NCI-H2227 treated with DMSO at 0.1 percent for 48 hours (cell line): ENCODE results near the gene AUTS2.

Source experiments
- DNase-seq: peaks from one replicate; lab custom pipeline; 2025; lab: John Stamatoyannopoulos, UW

The AUTS2 gene

DNA sequence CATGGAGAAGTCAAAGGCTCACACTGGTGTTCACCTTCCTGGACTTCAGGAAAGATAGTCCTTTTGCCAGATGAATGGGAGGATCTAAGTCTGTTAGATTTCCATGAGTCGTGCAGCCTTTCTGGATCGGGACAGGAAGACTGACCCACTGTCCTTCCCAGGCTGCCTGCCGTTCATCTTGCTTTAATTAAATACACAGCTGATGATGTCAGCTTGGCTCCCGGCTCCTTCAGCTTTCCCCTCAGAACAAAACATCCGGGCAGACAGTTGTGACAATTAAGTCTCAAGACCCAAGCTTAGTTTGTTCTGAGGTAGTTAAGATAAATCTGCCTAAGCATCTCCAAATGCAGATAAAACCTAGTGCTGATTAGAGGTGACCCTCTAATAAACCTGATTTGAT is 58.6 kb downstream of the AUTS2 start:
- DNase-seq, result no peak

DNA sequence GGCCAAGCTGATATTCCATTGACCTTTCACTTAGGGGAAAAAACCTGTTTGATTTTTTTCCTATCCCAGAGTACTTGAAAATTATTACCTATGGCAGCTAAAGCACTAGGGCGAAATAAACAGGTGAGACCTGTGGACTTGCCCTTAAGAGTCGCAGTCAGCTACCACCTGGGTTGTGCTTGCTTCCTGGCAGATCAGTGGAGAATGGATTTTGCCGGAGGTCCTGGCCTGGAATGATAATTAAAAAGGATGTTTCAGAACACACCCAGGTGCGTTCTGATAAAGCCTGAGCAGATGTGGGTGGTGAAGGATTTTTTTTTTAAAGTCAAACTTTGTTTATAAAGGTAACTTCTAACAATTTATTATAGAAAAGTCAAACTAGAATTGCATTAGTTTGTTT is 59.1 kb downstream of the AUTS2 start:
- DNase-seq, result no peak

DNA sequence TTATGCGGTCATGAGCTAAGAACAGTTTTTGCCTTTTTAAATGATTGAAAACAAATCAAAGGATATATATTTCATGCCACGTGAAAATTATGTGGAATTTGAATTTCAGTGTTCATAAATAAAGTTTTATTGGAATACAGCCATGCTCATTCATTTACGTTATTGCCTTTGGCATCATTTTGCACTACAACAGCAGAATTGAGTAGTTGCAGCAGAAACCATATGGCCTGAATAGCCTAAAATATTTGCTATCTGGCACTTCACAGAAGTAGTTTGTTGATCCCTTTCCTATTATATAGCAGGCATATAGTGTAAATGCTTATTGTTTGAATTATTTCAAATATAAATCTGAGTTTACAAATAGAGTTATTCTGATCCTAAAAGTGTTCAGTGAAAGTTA is 59.7 kb downstream of the AUTS2 start:
- DNase-seq, result no peak

DNA sequence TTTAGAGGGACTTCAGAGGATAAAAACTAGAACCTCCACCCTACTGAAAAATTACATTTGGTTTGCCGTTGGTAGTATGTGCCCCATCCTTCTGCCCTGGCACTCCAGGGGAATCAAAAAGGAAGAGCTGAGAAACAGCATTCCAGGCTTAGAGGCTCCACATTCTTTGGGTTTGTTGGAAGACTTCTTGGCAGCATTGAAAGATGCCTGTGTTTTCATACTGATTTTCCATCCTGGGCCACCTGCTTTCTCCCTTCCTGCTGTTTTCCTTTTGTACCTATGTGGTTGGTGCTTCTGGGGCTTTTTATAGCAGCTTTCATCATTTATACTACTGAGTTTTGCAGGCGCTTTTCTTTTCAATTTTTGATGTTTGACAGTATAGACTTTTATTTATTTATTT is 61.7 kb downstream of the AUTS2 start:
- no peak for DNase-seq

DNA sequence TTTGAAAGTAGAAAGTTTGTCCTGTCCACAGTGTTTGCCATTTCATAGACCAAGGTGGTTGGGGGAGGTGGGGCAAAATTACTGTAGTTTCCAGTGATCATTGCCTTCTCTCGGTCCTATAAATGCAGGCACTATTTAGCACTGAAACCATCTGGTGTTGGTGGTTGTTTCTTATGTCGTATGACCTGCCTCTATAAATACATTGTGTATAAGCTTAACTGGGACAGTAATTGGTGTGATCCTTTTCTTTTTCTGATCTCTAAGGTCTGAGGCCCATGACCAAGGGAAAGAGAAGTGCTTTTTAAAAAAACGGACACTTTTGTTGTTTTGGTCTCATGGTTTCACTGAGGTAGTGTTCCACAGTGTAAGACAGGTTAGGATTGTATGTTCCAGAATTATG is 63.1 kb downstream of the AUTS2 start:
- DNase-seq, result no peak

DNA sequence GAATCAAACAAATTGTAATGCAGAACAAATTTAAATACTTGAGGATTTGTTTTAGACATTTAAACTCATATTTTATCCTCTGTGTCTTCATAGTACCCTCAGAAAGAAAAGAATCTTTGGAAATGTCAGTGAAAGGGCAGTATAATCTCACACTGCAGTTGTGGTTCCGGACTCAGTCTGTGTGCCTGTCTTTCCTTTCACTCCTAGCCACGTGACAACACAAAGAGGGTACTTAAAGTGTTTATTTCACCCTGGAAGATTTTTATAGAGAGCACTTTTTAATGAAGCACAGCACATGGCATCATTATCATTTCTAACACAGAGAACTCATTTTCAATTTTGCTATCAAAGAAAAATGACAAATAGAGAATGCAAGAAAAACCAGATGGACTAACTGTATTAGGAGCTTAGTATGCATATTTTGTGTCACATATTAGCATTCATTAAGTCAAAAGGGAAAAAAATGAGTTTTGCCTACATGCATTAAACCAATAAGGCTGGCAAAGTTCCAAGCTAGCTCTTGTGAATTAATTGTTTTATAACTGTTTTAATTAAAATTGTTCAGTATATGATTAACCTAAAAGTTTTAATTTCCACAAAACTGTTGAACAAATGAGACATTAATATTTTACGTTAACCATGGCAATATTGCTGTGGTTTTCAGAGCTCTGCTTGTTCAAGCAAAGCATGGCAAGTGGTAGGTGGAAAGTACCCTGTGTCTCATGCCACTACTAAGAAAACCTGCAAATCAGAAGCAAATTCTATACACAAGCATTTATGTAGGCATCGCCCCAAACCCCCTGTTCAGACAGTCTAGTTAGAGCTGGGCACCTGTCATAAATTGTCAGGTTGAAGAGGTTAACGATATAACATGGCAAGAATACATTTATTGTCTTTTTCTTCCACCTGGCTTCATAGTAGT is 65.9 kb downstream of the AUTS2 start:
- no peak for DNase-seq

DNA sequence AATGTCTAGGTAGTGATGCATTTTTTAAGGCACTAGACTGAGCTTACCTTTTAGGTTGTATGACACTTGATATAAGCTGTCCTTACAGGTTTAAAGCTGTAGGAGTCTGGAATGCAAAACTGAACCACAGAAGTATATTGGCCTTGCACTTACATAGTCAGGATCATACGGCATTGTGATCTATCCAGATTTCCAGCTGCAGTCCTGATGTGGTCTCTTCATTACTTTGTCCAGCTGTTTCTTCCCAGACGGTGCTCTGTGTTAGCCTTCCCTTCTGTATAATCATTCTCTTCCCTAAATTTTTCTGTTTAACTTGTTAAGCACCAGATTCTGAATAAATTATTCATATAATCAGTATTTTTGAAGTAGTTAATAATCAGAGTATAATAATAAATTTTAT is 67.1 kb downstream of the AUTS2 start:
- no peak for DNase-seq

DNA sequence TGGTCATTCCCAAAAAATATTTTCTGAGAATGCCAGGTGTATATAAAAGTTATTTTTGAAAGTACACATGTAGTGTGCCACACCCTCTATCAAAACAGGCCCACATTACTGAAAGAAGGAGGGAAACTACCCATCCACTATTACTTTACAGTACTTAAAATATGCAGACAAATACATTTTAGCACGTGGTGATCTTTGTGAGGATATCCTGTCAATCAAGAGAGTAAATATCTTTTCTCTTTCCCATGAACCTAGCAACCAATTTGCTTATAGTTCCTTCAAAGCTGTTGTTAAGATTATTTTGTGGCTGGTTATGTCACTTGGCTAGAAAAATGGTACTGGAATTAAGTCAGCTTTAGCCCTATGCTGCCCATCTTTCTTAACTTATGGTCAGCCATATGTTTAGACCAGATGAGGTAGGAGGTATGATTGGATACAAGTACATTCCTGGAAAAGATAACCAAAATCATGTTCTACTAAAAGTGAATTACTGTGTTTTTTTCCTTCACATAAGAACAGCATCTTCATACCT is 70.1 kb downstream of the AUTS2 start:
- DNase-seq, result no peak

DNA sequence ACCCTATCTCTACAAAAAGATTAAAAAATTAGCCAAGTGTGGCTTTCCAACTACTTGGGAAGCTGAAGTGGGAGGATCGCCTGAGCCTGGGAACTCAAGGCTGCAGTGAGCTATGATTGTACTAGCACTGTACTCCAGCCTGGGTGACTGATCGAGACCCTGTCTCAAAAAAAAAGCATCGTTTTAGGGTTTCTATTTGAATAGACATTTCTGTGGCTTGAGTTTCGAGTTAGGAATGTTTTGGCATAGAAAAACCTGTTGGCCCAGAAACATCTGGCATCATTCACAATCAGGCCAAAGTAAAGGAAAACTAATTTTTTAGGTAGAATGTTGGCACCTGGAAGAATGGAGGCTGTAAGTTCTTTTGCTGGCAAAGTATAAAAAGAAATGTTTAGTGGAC is 72.4 kb downstream of the AUTS2 start:
- DNase-seq, result no peak

DNA sequence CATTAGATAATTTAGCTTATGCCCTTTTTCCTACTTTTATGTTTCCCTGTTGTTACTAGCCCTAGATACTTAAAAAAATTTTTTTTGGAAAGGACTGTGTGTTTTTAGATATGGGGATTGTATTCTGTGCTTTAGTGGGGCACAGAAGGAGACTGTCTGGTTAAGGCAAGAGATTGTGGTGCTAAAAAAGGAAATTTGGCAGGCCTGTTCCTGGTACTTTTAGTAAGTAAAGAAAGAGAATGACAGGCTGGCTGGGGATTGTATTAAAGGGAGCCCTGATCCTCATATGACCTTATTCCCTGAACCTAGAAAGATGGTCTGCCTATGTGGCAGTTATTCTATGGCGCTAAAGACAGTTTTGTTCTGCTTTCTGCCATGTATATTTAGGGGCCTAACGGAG is 74.8 kb downstream of the AUTS2 start:
- no peak for DNase-seq

DNA sequence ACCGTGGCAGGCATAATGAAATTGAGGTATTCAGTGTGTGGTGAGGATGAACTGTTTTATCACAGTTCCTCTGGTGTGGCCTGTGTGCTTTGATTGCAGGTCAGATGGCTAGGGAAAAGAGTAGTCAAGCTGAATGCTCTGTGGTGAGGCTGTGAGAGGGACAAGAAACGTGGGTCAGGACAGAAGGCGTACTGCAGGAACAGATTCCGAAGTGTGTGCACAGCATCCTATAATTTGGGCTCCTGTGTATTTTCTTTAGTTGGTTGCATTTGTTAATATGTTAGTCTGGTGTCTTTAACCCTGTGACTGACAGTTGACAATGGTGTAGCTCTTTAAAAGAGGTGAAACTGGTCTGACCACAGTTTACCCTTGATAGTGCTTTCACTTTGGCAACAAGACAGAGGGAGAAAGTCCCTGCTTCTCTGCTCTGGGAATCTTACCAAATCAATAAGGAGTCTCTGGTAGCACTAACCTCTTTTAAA is 76.5 kb downstream of the AUTS2 start:
- no peak for DNase-seq

DNA sequence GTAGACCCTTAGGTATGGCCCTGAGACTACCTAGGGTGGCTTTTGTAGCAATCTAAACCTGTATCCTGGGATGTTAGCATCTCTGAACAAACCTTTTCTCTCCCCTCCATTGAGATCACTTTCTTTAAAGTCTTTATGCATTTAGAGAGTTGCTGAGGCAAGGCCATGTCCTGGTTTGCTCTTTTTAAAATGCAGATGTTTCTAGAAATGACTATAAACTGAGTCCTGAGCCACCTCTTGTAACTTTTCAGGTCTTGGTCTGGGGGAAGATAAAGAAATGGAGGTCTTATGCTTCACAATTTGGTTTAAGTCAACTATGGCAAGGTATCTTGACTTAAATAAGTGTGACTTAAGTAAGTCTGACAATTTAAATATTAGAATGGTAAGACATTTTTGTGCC is 78.0 kb downstream of the AUTS2 start:
- DNase-seq, result no peak

DNA sequence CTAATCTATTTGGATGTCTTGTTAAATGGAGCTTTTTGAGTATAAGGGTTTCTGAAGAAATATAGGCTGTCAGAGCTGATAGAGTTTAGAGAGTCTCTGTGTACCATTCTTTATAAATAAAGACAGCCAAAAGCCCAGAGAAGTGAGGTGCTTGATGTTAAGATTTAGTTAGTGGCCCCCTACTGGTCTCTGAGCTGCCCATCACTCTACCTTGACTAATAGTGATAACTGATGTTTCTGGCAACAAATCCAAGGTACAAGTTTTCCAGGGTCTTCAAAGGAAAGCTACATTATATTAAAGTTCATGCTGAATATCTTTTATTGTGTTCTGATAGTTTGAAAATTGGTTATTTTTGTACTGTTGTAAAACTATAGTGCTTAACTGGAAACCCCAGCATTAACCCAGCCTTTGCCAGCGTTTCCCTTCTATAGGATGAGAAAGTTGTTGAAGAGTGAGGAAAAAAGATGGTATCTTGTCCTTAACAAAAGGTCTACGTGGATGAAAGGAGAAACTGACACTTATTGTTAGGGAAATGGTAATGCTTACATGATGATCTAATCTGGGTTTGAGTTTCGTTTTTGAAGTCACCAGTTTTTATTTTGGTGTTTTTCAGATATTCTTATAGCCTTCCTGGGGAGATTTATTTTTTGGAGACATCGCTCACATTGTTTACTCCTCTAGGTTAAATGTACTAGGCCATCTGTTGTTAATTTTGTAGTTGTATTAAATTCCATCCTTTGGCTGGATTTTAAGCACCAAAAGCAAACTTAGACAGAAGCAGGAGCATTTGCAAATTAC is 79.0 kb downstream of the AUTS2 start:
- DNase-seq, result no peak

DNA sequence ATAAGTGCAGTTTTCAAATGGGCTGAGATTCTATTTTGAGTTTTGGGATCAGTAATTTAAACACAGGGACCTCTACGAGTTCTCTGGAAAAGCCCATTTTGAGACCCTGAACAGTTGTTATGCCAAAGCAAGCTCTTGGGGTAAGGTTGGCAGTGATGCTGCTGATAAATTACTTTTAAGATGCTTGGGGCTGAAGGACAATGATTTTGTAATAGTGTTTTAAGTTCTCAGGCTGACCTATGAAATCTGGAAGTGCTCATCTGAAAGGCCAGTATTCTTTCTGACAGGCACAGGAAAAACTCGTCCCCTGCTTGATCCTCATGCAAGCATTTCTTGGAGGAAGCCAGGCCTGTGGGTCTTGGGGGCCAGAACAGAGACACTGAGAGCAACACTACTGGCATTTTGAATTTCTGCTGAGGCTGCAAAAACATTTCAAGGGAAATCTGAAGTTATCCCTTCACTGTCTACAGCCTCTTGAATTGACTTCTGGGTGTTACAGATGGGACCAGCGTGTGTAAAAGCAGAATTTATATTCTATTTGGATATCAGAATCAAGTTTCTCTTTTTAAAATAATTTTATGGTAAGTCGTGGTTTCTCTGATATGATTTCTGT is 79.7 kb downstream of the AUTS2 start:
- no peak for DNase-seq

DNA sequence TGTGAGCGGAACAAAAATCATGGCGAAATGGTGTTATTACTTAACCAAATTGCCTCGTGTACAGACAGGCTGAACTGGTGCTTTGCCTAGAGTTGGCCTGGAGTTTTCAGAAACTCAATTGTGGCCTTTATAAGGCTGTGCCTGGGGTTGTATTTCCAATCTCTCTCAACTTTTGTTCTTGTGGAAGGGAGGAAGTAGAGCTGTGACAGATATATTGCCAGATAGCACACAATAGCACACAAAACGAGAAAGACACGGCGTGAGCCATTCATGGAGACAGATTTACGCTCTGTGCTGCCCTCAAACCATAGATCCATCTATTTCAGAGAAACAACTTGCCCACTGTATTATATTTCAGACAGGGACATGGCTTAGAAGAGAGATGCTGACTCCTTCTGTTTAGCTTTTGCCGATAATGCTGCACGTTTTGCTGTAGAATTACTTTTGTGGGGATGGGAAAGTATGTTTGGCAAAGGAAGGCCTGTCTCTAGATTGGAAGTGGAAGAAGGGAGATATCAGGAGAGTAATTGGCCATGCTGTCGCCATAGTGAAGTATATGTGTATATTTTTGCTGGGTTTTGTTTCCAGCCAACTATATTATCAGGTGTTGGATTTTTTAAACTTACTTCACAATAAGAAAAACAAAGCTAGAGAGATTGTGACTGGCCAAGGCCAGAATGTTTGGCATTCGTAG is 80.4 kb downstream of the AUTS2 start:
- DNase-seq, result no peak

DNA sequence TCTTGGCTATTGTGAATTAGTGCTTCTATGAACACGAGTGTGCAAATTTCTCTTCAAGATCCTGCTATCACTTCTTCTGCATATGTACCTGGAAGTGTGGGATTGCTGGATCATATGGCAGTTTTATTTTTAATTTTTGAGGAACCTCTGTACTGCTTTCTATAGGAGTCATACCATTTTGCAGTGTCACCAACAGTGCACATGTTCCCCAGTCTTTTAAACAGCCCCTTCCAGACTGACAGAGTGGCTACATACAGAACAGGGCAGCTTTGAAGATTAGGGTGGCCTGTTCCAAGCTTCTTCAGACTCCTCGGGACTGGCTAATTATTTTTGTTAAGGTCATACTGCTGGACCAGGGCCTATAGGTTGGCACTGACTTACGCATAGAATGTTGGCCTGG is 82.9 kb downstream of the AUTS2 start:
- no peak for DNase-seq

DNA sequence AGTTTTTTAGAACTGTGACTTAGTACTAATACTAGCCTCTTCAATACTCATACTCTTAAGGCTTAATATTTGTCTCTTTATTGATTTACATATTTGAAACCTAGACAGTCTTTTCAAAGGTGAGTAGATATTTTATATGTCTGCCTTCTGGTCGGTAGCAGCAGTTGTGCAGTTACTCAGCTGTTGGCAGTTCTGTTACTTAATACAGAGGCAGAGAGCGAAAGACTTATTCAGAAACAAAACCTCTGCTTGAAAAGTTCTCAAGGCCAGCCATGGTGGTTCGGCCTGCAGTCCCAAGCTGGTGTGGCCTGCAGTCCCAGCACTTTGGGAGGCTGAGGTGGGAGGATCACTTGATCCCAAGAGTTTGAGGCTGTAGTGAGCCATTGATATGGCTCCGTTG is 84.2 kb downstream of the AUTS2 start:
- no peak for DNase-seq

DNA sequence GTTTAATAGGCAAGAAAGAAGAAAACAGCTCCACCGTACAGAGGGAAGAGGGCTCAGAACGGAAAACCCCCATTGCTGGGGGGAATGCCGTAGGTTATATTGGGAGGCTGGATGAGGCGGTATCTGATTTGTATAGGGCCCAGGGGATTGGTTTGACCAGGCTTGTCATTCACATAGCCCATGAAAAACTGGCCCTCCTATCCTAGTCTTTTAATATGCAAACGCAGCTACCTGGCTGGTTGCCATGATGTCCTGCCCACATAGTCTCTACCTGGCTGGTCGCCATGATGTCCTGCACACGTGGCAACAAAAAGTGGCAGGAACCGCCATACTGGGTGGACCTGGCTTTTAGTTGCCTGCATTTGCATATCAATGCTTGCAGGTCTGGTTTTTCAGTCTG is 84.7 kb downstream of the AUTS2 start:
- no peak for DNase-seq

DNA sequence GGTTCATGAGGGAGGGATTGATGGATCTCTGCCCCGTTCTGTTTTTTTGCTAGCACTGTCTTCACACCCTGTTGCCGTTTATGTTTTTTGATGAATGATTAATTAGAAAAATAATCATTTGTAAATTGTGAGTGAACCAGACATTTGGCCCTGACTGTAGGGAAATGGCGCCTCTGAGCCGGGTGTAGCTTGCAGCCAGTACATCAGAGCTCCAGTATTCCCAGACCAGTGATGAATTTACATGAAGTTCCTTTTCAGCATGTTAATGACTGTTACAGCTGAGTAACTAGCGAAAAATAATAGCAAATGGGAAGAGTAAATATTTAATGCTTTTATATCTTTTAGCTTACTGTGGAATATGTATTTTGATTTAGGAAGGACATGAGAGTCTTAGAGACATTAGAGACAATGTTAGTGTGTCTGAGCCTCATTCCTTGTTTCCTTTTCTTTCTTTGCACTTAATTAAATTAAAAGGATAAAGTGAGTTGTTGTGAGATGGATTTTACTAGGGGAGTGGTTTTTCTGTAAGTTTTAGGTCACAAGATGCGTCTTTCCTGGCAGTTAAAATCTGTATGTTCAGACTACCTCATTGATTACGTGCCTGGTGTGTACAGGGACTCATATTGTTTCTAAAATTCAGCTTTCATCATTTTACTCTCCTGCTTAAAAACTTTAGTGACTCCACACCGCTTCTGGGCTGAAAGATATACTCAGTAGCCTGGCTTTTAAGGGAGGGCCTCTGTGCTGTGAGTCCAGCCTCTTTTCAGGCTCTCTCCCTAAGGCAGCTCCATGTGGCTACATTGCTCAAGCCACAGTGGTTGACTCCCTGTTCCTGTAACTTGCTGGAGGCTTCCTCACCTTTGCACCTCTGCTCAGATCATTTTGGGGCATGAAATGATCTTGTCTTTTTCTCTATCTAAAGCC is 86.4 kb downstream of the AUTS2 start:
- DNase-seq, result no peak

DNA sequence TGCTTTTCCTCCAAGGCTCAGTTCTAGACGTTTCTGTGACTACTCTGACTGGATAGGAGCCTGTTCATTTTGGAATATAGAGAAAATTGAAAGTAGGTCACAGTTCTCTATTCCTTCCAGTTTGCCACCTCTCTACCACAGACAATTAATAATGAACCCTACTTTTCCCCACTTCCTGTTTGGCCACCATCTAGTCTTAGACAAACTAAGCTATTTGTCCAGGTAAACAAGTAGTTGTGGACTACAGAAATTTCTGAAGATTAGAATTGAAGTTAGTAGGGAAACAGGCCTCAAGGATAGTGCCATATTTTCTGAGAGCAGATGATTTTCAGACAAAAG is 87.0 kb downstream of the AUTS2 start:
- DNase-seq, result no peak

DNA sequence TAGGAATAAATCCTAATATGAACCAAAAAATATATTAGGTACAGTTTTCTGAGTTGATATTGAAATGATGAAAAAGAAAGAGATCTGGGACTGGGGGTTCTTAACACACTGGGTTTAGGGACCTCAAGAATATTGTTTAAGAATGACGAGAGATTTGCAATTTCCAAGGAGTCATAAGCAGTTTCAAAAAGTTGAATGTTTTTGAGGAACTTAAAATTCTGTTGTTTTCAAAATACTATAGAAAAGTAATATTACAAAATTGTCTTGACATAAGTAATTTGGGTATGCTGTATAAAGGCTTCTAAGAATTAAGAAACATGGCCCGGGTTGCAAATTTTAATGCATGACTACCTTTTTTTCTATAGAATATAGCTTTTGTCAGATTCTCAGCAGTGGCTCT is 88.1 kb downstream of the AUTS2 start:
- no peak for DNase-seq
